Activated naive CD8-positive, alpha-beta T cell treated with anti-CD3 and anti-CD28 coated beads for 36 hours (primary cell): ENCODE measurements around the gene PRCC. TPM values are rescaled to one million over a fixed set of nuclear protein-coding genes. Genes with fewer than 3 reads are reported as not detected.
A peak's percentile ranks its signal among the peaks of the same experiment; 100 is the strongest.

Source experiments
- DNase-seq: peaks from one replicate; pipeline ENCODE4 v3.0.0; 2021
- H3K27ac Mint-ChIP-seq: one replicate; pipeline ENCODE4 v1.8.0; 2022; ENCODE audit warnings: mild to moderate bottlenecking, moderate library complexity, mixed read lengths
- H3K27me3 Mint-ChIP-seq: one replicate; pipeline ENCODE4 v1.8.0; 2022; ENCODE audit warnings: mild to moderate bottlenecking, mixed read lengths
- H3K36me3 Mint-ChIP-seq: one replicate; pipeline ENCODE4 v1.8.0; 2021; ENCODE audit warnings: mild to moderate bottlenecking, mixed read lengths
- H3K4me1 Mint-ChIP-seq: one replicate; pipeline ENCODE4 v1.8.0; 2021; ENCODE audit warnings: mixed read lengths
- H3K4me3 Mint-ChIP-seq: one replicate; pipeline ENCODE4 v1.8.0; 2022; ENCODE audit warnings: mild to moderate bottlenecking, moderate library complexity, mixed read lengths
- H3K9me3 Mint-ChIP-seq: one replicate; pipeline ENCODE4 v1.8.0; 2022; ENCODE audit warnings: mixed read lengths
- total RNA-seq, 2 experiments: library from RNA; stranded (reverse); gene quantifications; one replicate each; pipeline ENCODE4 v1.2.3, GENCODE V29; 2021

The PRCC gene
- total RNA-seq, 2 experiments from 2014 or later, result 91.8 to 96.0 TPM

- H3K9me3 Mint-ChIP-seq, result no peaks in the 10 kb centered on the region
Observed at GRCh38 chr1:156842618-156843300, 75.4 kb downstream of the PRCC start.

GRCh38 chr1:156844102-156844501 lies 76.8 kb downstream of the PRCC start:
- no peaks in the 10 kb centered on the region for H3K36me3 Mint-ChIP-seq
- H3K4me1 Mint-ChIP-seq, result peaks cover 18% of the 10 kb centered on the region
- H3K27me3 Mint-ChIP-seq, result peaks cover 88% of the 10 kb centered on the region
- DNase-seq, result no peak
- peak overlapping the region; percentile 16 for H3K4me3 Mint-ChIP-seq
- no peaks in the 10 kb centered on the region for H3K9me3 Mint-ChIP-seq
- H3K27ac Mint-ChIP-seq, result no peak overlapping the region

More at GRCh38 chr1:156842618-156843300, 75.4 kb downstream of the PRCC start:
- Mint-ChIP-seq H3K27me3 (peaks cover 86% of the 10 kb centered on the region), H3K4me3 (no peak overlapping the region), H3K4me1 (peaks cover 8% of the 10 kb centered on the region), H3K36me3 (no peaks in the 10 kb centered on the region), H3K27ac (no peak overlapping the region)
- DNase-seq, result no peak

GRCh38 chr1:156844638-156845037 lies 77.3 kb downstream of the PRCC start:
- Mint-ChIP-seq H3K4me3 (peak overlapping the region; percentile 57), H3K36me3 (no peaks in the 10 kb centered on the region), H3K27me3 (peaks cover 88% of the 10 kb centered on the region), H3K27ac (no peak overlapping the region), H3K4me1 (peaks cover 19% of the 10 kb centered on the region), H3K9me3 (no peaks in the 10 kb centered on the region)
- no peak for DNase-seq

- DNase-seq, result peak; percentile 32
- Mint-ChIP-seq H3K27ac (no peak overlapping the region), H3K27me3 (peaks cover 82% of the 10 kb centered on the region), H3K9me3 (no peaks in the 10 kb centered on the region), H3K4me3 (peak overlapping the region; percentile 57), H3K36me3 (no peaks in the 10 kb centered on the region), H3K4me1 (peaks cover 19% of the 10 kb centered on the region)
Observed at GRCh38 chr1:156845055-156845952, 78.0 kb downstream of the PRCC start.

GRCh38 chr1:156845953-156846545 lies 78.7 kb downstream of the PRCC start:
- peaks cover 74% of the 10 kb centered on the region for H3K27me3 Mint-ChIP-seq
- H3K36me3 Mint-ChIP-seq, result no peaks in the 10 kb centered on the region
- H3K4me3 Mint-ChIP-seq, result peak overlapping the region; percentile 37
- DNase-seq, result no peak
- no peak overlapping the region for H3K27ac Mint-ChIP-seq
- peaks cover 19% of the 10 kb centered on the region for H3K4me1 Mint-ChIP-seq
- no peaks in the 10 kb centered on the region for H3K9me3 Mint-ChIP-seq

- H3K9me3 Mint-ChIP-seq, result no peaks in the 10 kb centered on the region
- peaks cover 70% of the 10 kb centered on the region for H3K27me3 Mint-ChIP-seq
- H3K4me3 Mint-ChIP-seq, result no peak overlapping the region
Observed at GRCh38 chr1:156846643-156847042, 79.3 kb downstream of the PRCC start.

GRCh38 chr1:156847591-156848460 lies 80.5 kb downstream of the PRCC start:
- Mint-ChIP-seq H3K36me3 (no peaks in the 10 kb centered on the region), H3K4me1 (peaks cover 19% of the 10 kb centered on the region), H3K4me3 (peak overlapping the region; percentile 55), H3K27me3 (peaks cover 58% of the 10 kb centered on the region), H3K27ac (no peak overlapping the region), H3K9me3 (no peaks in the 10 kb centered on the region)
- no peak for DNase-seq

More at GRCh38 chr1:156846643-156847042, 79.3 kb downstream of the PRCC start:
- no peak for DNase-seq
- peaks cover 19% of the 10 kb centered on the region for H3K4me1 Mint-ChIP-seq
- no peaks in the 10 kb centered on the region for H3K36me3 Mint-ChIP-seq
- no peak overlapping the region for H3K27ac Mint-ChIP-seq

- Mint-ChIP-seq H3K4me3 (peak overlapping the region; percentile 55), H3K4me1 (peaks cover 19% of the 10 kb centered on the region), H3K27ac (no peak overlapping the region), H3K27me3 (peaks cover 51% of the 10 kb centered on the region), H3K9me3 (no peaks in the 10 kb centered on the region), H3K36me3 (no peaks in the 10 kb centered on the region)
- peak; percentile 66 for DNase-seq
Observed at GRCh38 chr1:156848461-156849150, 81.3 kb downstream of the PRCC start.

- H3K27ac Mint-ChIP-seq, result no peak overlapping the region
- DNase-seq, result no peak
- H3K9me3 Mint-ChIP-seq, result no peaks in the 10 kb centered on the region
- no peaks in the 10 kb centered on the region for H3K36me3 Mint-ChIP-seq
- peak overlapping the region; percentile 51 for H3K4me3 Mint-ChIP-seq
- H3K4me1 Mint-ChIP-seq, result peaks cover 17% of the 10 kb centered on the region
- H3K27me3 Mint-ChIP-seq, result peaks cover 45% of the 10 kb centered on the region
Observed at GRCh38 chr1:156849151-156849496, 81.8 kb downstream of the PRCC start.

Other genes with a start within 250 kb of the PRCC start
- gene IQGAP3, start 195.0 kb upstream of the PRCC start, total RNA-seq, result 10 to 100 TPM; 13.5 to 14.9 TPM
- 10 to 100 TPM; 18.7 to 19.6 TPM for gene TTC24, start 187.8 kb upstream of the PRCC start, total RNA-seq
- gene NAXE, start 175.8 kb upstream of the PRCC start, total RNA-seq, result 10 to 100 TPM; 65.9 to 68.2 TPM
- 100 to 1,000 TPM; 103 TPM for gene GPATCH4, start 166.1 kb upstream of the PRCC start, total RNA-seq
- not detected for gene HAPLN2, start 148.1 kb upstream of the PRCC start, total RNA-seq
- not detected for gene BCAN, start 125.4 kb upstream of the PRCC start, total RNA-seq
- under 1 TPM in 1 of 2 experiments, not detected in 1; 0.04 TPM for gene NES, start 90.1 kb upstream of the PRCC start, total RNA-seq
- gene CRABP2, start 62.0 kb upstream of the PRCC start, total RNA-seq, result 1 to 10 TPM; 1.2 to 1.6 TPM
- 10 to 100 TPM; 24.4 to 24.9 TPM for gene METTL25B, start 39.1 kb upstream of the PRCC start, total RNA-seq
- 10 to 100 TPM; 74.9 to 77.4 TPM for gene ISG20L2, start 38.8 kb upstream of the PRCC start, total RNA-seq
- 10 to 100 TPM; 85.1 to 94.6 TPM for gene MRPL24, start 26.4 kb upstream of the PRCC start, total RNA-seq
- 100 to 1,000 TPM; 271 to 274 TPM for gene HDGF, start 15.9 kb upstream of the PRCC start, total RNA-seq
- 100 to 1,000 TPM; 186 TPM for gene SH2D2A, start 49.3 kb downstream of the PRCC start, total RNA-seq
- gene INSRR, start 91.6 kb downstream of the PRCC start, total RNA-seq, result under 1 TPM; 0.12 to 0.20 TPM
- 1 to 10 TPM; 3.4 to 4.0 TPM for gene NTRK1, start 93.3 kb downstream of the PRCC start, total RNA-seq
- not detected for gene PEAR1, start 126.2 kb downstream of the PRCC start, total RNA-seq
- not detected for gene LRRC71, start 153.1 kb downstream of the PRCC start, total RNA-seq